ENCODE measurements around the gene UBN1. TPM values are rescaled to one million over a fixed set of nuclear protein-coding genes. Genes with fewer than 3 reads are reported as not detected.

UBN1 gene
- total RNA-seq, 1 donor from 2014 or later, result 45.3 TPM

DNA sequence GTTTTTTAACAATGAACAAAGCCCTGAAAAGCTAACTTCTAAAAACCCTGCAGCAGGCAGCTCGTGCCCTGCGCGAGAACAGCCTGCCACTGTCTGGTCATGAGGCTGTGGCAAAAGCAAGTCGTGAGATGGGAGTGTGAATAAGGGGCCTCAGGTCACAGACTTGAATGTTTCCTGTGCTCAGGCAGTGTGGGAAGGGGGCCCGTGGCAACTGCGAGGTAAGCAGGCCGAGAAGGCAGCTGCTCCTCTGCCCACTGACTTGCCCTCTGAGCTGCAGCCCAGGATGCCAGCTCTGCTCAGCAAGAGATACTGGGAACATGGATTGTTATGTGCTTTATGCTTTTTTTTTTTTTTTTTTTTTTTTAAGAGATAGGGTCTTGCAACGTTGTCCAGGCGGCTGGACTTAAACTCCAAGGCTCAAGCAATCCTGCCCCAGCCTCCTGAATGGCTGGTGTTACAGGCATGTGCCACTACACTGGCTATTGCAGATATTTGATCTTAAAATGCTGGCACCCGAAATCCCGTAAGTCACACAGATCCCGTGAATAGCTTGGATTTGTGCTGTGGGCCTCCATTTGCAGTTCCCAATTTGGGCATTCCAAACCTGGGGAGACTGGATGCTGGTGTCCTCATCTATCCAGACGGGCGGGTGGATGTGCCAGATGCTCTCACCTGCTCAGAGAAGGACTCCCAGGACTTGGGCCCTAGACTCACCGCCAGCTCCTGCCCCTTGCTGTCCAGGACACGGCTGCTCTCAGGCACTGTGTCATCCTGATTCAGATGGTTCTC lies 44.0 kb downstream of the UBN1 start:
- peaks cover 1% of the 10 kb centered on the region for H3K36me3 ChIP-seq (ENCODE audit: insufficient read depth, low read length)
- H2AFZ ChIP-seq (ENCODE audit: low read depth, low read length), result no peak overlapping the region
- H3K9me3 ChIP-seq (ENCODE audit: insufficient read depth, low read depth, low read length), result no peaks in the 10 kb centered on the region
- H4K20me1 ChIP-seq (ENCODE audit: insufficient read depth, low read length), result peaks cover 15% of the 10 kb centered on the region
- no peaks in the 10 kb centered on the region for H3K79me2 ChIP-seq (ENCODE audit: insufficient read depth, low read length)
- Mint-ChIP-seq H3K27me3 (ENCODE audit: low read depth, unreplicated experiment) (no peaks in the 10 kb centered on the region), H3K9me3 (ENCODE audit: unreplicated experiment) (no peaks in the 10 kb centered on the region), H3K4me1 (ENCODE audit: low read depth, unreplicated experiment) (no peaks in the 10 kb centered on the region), H3K4me3 (ENCODE audit: unreplicated experiment) (no peak overlapping the region), H3K27ac (ENCODE audit: unreplicated experiment) (no peak overlapping the region), H3K36me3 (ENCODE audit: low read depth, unreplicated experiment) (peaks cover 20% of the 10 kb centered on the region)
- H3K4me3 ChIP-seq (ENCODE audit: insufficient read depth, low read depth, low read length), result no peak overlapping the region
- peaks cover 11% of the 10 kb centered on the region for H3K4me1 ChIP-seq (ENCODE audit: insufficient read depth, low read length)
- H3K27ac ChIP-seq (ENCODE audit: low read depth, low read length), result no peak overlapping the region
- FAIRE-seq (no peak), DNase-seq (ENCODE audit: low read depth) (no peak)
- no peaks in the 10 kb centered on the region for H3K27me3 ChIP-seq (ENCODE audit: insufficient read depth, low read length)
- no peak overlapping the region for H3K4me2 ChIP-seq (ENCODE audit: low read length)
- no peak overlapping the region for H3K9ac ChIP-seq (ENCODE audit: low read length)
- no peak for TF ChIP-seq EZH2 (IDR thresholded peaks at IDR 0.05; ENCODE audit: insufficient read depth, low read length)
- TF ChIP-seq, protein P1, sequence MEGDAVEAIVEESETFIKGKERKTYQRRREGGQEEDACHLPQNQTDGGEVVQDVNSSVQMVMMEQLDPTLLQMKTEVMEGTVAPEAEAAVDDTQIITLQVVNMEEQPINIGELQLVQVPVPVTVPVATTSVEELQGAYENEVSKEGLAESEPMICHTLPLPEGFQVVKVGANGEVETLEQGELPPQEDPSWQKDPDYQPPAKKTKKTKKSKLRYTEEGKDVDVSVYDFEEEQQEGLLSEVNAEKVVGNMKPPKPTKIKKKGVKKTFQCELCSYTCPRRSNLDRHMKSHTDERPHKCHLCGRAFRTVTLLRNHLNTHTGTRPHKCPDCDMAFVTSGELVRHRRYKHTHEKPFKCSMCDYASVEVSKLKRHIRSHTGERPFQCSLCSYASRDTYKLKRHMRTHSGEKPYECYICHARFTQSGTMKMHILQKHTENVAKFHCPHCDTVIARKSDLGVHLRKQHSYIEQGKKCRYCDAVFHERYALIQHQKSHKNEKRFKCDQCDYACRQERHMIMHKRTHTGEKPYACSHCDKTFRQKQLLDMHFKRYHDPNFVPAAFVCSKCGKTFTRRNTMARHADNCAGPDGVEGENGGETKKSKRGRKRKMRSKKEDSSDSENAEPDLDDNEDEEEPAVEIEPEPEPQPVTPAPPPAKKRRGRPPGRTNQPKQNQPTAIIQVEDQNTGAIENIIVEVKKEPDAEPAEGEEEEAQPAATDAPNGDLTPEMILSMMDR (IDR thresholded peaks at IDR 0.05; ENCODE audit: insufficient read depth, low read depth, low read length), result no peak

DNA sequence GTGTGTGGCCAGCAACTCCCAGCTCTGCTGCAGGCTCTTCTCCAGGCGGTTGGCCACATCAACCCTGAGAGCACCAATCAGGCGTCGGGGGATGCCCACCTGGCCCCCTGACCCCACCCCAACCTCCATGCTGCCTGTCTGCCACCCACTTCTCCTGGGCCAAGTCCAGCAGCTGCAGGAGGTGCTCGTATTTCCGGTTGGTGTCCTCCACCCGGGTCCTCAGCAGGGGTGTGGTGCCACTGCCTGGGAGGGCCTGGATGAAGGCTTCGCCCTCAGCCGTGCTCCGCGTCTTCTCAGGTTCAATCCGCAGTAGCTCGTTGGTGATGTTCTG lies 44.6 kb downstream of the UBN1 start:
- Mint-ChIP-seq H3K4me3 (ENCODE audit: unreplicated experiment) (no peak overlapping the region), H3K9me3 (ENCODE audit: unreplicated experiment) (no peaks in the 10 kb centered on the region), H3K4me1 (ENCODE audit: low read depth, unreplicated experiment) (no peaks in the 10 kb centered on the region), H3K27ac (ENCODE audit: unreplicated experiment) (no peak overlapping the region), H3K27me3 (ENCODE audit: low read depth, unreplicated experiment) (no peaks in the 10 kb centered on the region), H3K36me3 (ENCODE audit: low read depth, unreplicated experiment) (peaks cover 17% of the 10 kb centered on the region)
- no peaks in the 10 kb centered on the region for H3K36me3 ChIP-seq (ENCODE audit: insufficient read depth, low read length)
- H3K9ac ChIP-seq (ENCODE audit: low read length), result no peak overlapping the region
- peaks cover 13% of the 10 kb centered on the region for H4K20me1 ChIP-seq (ENCODE audit: insufficient read depth, low read length)
- H2AFZ ChIP-seq (ENCODE audit: low read depth, low read length), result no peak overlapping the region
- H3K9me3 ChIP-seq (ENCODE audit: insufficient read depth, low read depth, low read length), result no peaks in the 10 kb centered on the region
- H3K79me2 ChIP-seq (ENCODE audit: insufficient read depth, low read length), result no peaks in the 10 kb centered on the region
- H3K27me3 ChIP-seq (ENCODE audit: insufficient read depth, low read length), result no peaks in the 10 kb centered on the region
- H3K27ac ChIP-seq (ENCODE audit: low read depth, low read length), result no peak overlapping the region
- H3K4me1 ChIP-seq (ENCODE audit: insufficient read depth, low read length), result peaks cover 11% of the 10 kb centered on the region
- FAIRE-seq (no peak), DNase-seq (ENCODE audit: low read depth) (no peak)
- H3K4me2 ChIP-seq (ENCODE audit: low read length), result no peak overlapping the region
- no peak overlapping the region for H3K4me3 ChIP-seq (ENCODE audit: insufficient read depth, low read depth, low read length)
- no peak for TF ChIP-seq EZH2 (IDR thresholded peaks at IDR 0.05; ENCODE audit: insufficient read depth, low read length)
- TF ChIP-seq, protein P1 (IDR thresholded peaks at IDR 0.05; ENCODE audit: insufficient read depth, low read depth, low read length), result no peak
